Measurements from ENCODE around the gene TRNT1. TPM values are rescaled to one million over a fixed set of nuclear protein-coding genes. Genes with fewer than 3 reads are reported as not detected.
A peak's percentile ranks its signal among the peaks of the same experiment; 100 is the strongest.

Gene TRNT1
- 10 to 100 TPM; 29.5 to 32.4 TPM for total RNA-seq

DNA sequence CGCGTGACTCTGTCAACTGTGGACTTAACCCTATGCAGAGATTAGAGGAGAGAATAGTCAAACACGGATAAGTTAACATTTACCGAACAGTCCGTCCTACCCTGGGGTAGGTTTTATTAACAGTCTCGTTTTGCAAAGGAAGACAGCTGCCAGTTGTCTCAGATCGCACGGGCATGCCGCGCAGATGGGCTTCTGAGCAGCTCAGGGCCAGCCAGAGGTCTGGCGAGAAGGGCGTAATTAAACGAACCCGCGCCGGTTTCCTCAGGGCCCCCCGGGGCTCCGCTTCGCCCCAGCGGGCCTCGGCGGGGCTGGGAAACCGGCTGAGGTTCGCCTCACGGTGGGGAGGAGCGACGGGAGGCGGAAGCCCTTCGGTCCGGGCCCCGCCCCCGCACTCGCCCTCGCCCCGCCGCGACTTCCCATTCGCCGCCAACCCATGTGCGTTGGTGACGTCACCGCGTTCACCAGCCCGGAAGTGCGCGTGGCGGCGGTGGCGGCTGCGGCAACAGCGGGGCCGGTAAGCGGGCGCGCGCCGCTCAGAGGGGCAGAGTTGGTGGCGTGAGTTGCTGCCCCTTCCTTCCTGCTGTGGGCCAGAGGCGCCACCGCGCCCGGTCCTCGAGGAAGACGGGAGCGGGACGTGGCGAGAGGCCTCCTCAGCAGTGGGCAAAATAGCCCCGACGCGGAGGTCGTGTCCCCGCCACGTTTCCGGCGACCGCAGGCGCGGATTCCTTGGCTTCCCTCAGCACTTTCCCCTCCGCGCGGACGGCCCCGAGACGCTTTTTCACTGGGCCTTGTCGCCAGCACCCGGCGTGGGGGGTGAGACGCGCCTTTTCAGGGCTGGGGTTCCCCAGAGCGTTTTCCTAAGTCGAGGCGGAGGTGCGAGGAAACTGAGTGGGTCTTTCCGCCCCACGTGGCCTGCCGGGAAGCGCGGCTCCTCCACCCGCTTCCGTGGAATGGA lies at the start of gene TRNT1:
Gene TRNT1 (plus strand): TSS at position 464 of the 955 bp plus-strand sequence. CDS start 2,101 bp downstream, outside the sequence.
- ChIA-PET POLR2A (interaction anchor here (0.7 to 2.0 kb wide), 7 partner anchors 17 to 52 kb away, joined by 3 to 9 read pairs (median 4); partner anchors contain the start of genes CRBN and IL5RA), CTCF (interaction anchor here (0.7 to 0.9 kb wide), 2 partner anchors 45 to 46 kb away, joined by 3 to 4 read pairs; no protein-coding TSS in a partner anchor)
- DNase-seq = peak; percentile 96
- Mint-ChIP-seq H3K9me3 (no peaks in the 10 kb centered on the region), H3K27me3 (no peaks in the 10 kb centered on the region), H3K4me3 (peak within 1 kb of the TSS; percentile 94), H3K36me3 (ENCODE audit: low read depth) (peaks cover 35% of the 10 kb centered on the region), H3K27ac (peak within 1 kb of the TSS; percentile 89), H3K4me1 (peaks cover 39% of the 10 kb centered on the region)

DNA sequence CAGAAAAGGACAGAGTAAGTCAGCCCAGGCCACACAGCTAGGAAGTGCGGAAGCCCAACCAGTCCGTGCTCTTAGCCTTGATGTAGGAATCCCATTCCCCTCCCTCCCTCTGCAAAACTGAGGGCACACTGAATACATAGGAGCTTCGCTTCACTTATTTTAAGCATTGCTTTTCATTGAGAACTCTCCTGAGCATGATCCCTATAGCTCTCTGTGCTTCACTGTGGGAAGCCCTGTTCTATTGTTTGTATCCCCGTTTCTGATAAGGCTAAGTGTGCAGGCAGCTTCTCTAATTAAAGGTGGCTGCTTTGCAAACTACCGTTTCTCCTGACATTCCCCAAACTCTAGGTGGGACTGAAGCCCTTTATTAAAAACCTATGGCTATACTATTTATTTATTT lies 46.4 kb upstream of the TRNT1 start:
- no peak for DNase-seq
- H3K9me3 Mint-ChIP-seq = no peaks in the 10 kb centered on the region
- no peaks in the 10 kb centered on the region for H3K4me1 Mint-ChIP-seq
- CTCF ChIA-PET = no interaction called here
- H3K4me3 Mint-ChIP-seq = no peak overlapping the region
- POLR2A ChIA-PET = no interaction called here
- no peak overlapping the region for H3K27ac Mint-ChIP-seq
- H3K36me3 Mint-ChIP-seq (ENCODE audit: low read depth) = no peaks in the 10 kb centered on the region
- no peaks in the 10 kb centered on the region for H3K27me3 Mint-ChIP-seq

DNA sequence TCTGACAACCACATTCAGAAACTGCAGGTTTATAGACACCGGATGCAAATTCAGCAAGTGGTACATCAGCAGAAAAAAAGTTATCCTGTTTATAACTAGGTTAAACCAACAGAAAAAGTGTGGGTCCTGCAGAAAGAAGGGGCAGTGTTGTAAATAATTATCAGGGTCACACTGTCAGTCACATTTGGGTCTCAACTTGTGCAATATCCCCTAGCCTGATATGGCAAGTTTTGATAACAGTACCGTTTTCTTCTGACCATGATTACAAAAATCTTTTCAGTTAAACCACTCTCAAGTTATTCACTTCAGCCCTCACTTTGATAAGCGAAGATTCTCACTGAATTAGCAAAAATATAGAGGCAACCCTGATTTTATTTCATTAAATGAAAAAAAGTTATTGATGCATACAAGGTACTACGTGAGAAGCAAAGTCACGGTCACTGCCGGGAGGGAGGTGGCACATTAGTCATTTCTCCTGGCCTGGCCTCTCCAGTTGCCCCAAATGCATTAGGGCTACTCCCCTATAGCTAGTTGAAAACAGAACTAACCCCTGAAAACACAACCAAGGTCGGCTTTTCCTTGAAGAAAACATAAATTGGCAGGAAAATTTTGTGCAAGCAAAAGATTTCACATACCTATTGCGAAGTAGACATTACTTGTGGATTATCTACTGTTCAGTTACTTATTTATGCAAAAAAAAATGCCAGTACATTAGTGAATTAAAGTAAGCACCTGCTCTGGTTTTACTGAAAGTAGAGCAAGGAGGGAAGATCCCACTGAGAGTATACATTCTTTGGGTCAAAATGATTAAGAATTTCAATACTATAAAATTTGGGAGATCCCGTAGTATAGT lies 45.1 kb upstream of the TRNT1 start:
- no peaks in the 10 kb centered on the region for H3K9me3 Mint-ChIP-seq
- no peak overlapping the region for H3K4me3 Mint-ChIP-seq
- no peaks in the 10 kb centered on the region for H3K36me3 Mint-ChIP-seq (ENCODE audit: low read depth)
- no peaks in the 10 kb centered on the region for H3K4me1 Mint-ChIP-seq
- CTCF ChIA-PET = no interaction called here
- no peaks in the 10 kb centered on the region for H3K27me3 Mint-ChIP-seq
- DNase-seq = no peak
- no peak overlapping the region for H3K27ac Mint-ChIP-seq
- POLR2A ChIA-PET = no interaction called here

DNA sequence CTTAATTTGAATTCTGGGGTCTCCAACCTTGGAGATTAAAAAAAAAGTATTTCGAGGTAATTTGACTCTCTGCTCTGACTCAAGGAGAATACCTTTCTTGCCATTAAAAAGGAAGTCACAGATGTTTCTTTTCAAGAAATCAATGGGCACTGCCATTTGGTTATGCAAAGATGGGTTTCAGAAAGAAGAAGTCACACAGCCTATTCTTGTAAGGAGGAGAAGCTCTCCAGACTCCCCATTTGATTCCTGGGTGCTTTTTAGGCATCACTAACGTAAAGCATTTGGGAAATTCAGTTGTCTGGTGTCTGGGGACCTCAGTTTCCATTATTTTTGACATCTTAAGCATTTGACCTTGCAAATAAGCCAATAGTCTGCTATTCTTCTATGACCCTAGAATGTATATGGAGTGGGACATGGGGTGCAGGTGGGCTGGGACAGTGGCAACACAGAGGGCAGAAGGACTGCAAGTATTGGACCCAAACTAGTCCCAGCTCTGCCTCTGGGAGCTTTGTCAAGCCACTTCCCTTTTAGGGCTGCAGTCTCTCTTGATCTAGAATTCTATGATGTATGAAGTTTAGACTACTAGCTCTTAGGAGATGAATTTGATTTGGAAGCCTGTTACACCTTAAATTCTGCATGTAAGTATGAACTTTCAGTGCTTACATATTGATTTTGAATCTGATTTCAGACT lies 44.4 kb upstream of the TRNT1 start:
- no peaks in the 10 kb centered on the region for H3K4me1 Mint-ChIP-seq
- CTCF ChIA-PET = no interaction called here
- no peaks in the 10 kb centered on the region for H3K27me3 Mint-ChIP-seq
- DNase-seq = no peak
- no peak overlapping the region for H3K4me3 Mint-ChIP-seq
- POLR2A ChIA-PET = no interaction called here
- H3K27ac Mint-ChIP-seq = no peak overlapping the region
- H3K9me3 Mint-ChIP-seq = no peaks in the 10 kb centered on the region
- no peaks in the 10 kb centered on the region for H3K36me3 Mint-ChIP-seq (ENCODE audit: low read depth)

DNA sequence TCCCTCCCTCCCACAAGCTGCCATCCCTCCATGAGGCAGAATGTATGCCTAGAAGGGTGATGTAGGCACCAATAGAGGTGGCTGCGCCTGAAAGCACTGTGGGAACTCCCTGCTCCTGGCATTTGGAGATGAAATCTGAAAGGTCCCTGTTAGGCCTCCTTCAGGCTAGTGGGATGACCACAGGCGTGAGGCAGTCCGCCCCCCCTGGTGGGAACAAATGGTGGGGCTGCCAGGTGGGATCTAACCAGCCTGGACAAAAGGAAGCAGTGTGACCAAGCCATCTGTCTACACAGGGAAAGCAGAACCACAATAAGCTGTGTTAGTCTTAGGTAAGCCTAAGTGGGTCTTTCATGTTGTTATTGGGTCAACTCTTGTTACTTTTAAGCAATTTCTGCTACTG lies 41.9 kb upstream of the TRNT1 start:
- no peaks in the 10 kb centered on the region for H3K4me1 Mint-ChIP-seq
- H3K36me3 Mint-ChIP-seq (ENCODE audit: low read depth) = no peaks in the 10 kb centered on the region
- ChIA-PET POLR2A (no interaction called here), CTCF (no interaction called here)
- no peaks in the 10 kb centered on the region for H3K9me3 Mint-ChIP-seq
- H3K4me3 Mint-ChIP-seq = no peak overlapping the region
- no peak overlapping the region for H3K27ac Mint-ChIP-seq
- no peaks in the 10 kb centered on the region for H3K27me3 Mint-ChIP-seq
- no peak for DNase-seq

DNA sequence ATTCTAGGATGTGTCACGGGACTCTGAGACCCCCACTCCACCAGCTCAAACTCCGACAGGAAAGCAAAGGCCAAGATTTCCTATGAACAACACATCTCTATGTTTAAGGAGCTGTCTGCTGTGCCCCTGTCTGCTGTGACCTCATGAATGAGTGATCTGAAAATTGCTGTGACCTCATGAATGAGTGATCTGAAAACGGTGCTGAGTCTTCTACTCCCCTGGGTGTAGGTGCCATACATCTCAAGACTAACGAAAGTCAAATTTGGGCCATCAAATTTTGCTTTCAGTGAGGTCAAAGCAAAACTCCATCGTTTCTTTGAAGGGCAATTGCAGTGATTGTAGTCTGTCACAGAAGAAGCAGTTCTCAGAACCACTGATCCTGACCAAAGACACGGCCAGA lies 41.0 kb upstream of the TRNT1 start:
- CTCF ChIA-PET = no interaction called here
- no peak for DNase-seq
- Mint-ChIP-seq H3K27ac (no peak overlapping the region), H3K9me3 (no peaks in the 10 kb centered on the region), H3K4me1 (no peaks in the 10 kb centered on the region), H3K27me3 (no peaks in the 10 kb centered on the region), H3K36me3 (ENCODE audit: low read depth) (no peaks in the 10 kb centered on the region), H3K4me3 (no peak overlapping the region)
- POLR2A ChIA-PET = no interaction called here

DNA sequence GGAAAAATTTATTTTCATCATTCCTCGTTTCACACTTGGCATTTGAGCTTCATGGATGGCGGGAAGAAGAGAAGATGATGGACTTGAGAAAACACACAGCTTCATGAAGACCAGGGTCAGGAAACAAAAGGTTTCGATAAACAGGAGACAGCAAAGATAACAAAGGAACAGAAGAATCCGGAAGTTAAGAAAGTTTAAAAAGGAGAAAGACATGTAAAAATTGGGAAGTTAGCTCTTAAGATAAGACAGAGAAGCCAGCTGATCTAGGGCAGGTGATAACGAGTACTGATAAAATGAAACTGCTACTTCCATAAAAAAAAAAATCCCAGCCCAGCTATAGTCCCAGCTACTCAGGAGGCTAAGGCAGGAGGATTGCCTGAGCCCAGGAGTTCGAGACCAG lies 40.5 kb upstream of the TRNT1 start:
- no peak for DNase-seq
- Mint-ChIP-seq H3K9me3 (no peaks in the 10 kb centered on the region), H3K4me1 (no peaks in the 10 kb centered on the region), H3K36me3 (ENCODE audit: low read depth) (no peaks in the 10 kb centered on the region), H3K27me3 (no peaks in the 10 kb centered on the region), H3K4me3 (no peak overlapping the region), H3K27ac (no peak overlapping the region)
- CTCF ChIA-PET = no interaction called here
- POLR2A ChIA-PET = no interaction called here

DNA sequence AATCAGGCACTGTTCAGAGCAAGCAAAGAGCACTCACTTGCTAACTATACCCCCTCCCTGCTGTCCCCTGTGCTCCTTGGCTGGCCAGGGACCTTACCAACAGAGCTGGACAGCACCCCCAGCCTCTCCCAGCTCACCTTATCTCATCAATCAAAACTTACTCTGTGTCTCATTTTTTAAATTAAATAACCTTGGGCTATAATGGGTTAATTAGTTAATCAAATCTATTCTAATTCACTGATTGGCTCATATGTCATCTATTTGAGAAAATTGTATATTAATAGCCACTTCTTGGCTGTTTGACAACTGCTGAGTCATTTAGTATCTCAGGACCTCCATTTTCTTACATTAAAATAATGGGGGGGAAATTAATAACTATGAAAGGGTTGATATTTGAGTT lies 39.5 kb upstream of the TRNT1 start:
- ChIA-PET POLR2A (no interaction called here), CTCF (no interaction called here)
- Mint-ChIP-seq H3K36me3 (ENCODE audit: low read depth) (no peaks in the 10 kb centered on the region), H3K27ac (no peak overlapping the region), H3K4me3 (no peak overlapping the region), H3K27me3 (no peaks in the 10 kb centered on the region), H3K9me3 (no peaks in the 10 kb centered on the region), H3K4me1 (no peaks in the 10 kb centered on the region)
- DNase-seq = no peak

DNA sequence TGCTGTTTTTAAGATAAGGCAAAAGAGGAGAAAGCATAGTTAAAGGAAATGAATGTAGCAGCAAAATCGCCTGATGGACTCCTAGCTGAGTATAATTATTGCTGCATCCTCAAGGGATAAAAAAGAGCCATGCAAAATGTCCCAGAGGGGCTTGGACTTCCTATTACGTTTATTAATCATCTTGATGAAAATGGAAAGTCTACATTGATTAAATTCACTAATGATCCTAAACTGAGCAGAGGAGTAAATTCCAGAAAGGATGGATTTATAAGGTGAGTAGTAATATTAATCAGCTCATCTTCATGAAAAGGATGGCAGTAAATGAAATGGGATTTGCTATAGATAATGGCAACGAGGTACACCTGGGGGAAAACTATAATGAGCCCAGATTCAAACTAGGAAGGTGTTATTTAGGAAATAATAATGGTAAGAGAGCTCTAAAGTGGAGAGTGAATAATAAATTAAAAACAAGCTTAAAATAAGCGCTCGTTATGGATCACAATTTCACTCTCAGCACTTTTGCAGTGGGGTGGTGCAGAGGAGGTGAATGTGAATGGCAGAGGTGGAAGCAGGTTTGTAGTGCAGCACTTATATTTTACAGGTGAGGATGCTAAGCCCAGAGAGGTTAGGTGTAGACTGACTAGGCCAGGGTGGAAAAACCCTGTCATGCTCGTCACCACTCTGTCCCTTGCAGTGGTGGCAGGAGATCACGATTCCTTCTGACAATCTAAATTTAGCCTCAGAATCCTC lies 38.8 kb upstream of the TRNT1 start:
- no peaks in the 10 kb centered on the region for H3K4me1 Mint-ChIP-seq
- H3K36me3 Mint-ChIP-seq (ENCODE audit: low read depth) = no peaks in the 10 kb centered on the region
- H3K27ac Mint-ChIP-seq = no peak overlapping the region
- no peak for DNase-seq
- ChIA-PET CTCF (no interaction called here), POLR2A (no interaction called here)
- no peaks in the 10 kb centered on the region for H3K27me3 Mint-ChIP-seq
- no peak overlapping the region for H3K4me3 Mint-ChIP-seq
- H3K9me3 Mint-ChIP-seq = no peaks in the 10 kb centered on the region

DNA sequence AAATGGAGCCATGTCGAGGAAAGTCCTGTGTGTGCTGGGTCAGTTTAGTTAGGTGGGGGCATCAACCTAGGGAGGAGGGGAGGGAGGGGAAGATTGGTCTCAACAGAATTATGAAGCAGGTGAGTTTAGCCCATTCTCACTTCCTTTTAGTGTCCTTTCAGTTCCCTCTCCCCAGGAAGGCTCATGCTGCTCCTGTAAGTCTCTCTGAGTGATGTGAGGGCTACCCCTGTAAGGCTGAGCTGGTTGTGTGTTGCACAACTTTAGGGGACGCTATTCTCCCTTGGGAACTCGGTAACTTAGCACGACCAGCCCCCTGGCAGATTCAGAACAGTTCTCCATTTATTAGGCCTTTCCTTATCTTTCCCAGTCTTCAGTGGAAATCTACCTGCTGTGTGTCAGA lies 37.7 kb upstream of the TRNT1 start:
- Mint-ChIP-seq H3K27ac (no peak overlapping the region), H3K27me3 (no peaks in the 10 kb centered on the region), H3K4me3 (no peak overlapping the region), H3K9me3 (no peaks in the 10 kb centered on the region), H3K4me1 (no peaks in the 10 kb centered on the region), H3K36me3 (ENCODE audit: low read depth) (no peaks in the 10 kb centered on the region)
- ChIA-PET CTCF (no interaction called here), POLR2A (no interaction called here)
- DNase-seq = no peak

DNA sequence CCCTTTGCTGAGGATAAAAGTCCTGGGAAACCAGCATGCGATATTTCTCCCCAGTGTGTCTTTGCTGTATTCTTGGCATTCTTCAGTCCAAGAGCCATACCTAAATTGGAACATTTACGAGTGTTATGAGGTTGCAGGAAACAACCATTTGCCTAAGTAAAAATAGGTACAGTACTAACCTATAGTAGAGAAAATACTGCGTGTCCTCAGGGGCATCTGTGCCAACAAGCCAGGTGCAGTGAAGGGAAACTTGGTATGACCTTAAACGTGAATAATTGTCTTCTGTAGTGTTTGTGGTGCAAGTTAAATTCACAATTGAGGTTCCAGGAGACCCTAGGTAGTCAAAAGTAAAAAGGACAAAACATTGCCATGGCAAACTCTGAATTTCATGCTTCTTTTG lies 28.8 kb upstream of the TRNT1 start:
- Mint-ChIP-seq H3K9me3 (no peaks in the 10 kb centered on the region), H3K27ac (no peak overlapping the region), H3K4me1 (no peaks in the 10 kb centered on the region), H3K36me3 (ENCODE audit: low read depth) (no peaks in the 10 kb centered on the region), H3K4me3 (no peak overlapping the region), H3K27me3 (peaks cover 4% of the 10 kb centered on the region)
- CTCF ChIA-PET = no interaction called here
- POLR2A ChIA-PET = no interaction called here
- DNase-seq = no peak

DNA sequence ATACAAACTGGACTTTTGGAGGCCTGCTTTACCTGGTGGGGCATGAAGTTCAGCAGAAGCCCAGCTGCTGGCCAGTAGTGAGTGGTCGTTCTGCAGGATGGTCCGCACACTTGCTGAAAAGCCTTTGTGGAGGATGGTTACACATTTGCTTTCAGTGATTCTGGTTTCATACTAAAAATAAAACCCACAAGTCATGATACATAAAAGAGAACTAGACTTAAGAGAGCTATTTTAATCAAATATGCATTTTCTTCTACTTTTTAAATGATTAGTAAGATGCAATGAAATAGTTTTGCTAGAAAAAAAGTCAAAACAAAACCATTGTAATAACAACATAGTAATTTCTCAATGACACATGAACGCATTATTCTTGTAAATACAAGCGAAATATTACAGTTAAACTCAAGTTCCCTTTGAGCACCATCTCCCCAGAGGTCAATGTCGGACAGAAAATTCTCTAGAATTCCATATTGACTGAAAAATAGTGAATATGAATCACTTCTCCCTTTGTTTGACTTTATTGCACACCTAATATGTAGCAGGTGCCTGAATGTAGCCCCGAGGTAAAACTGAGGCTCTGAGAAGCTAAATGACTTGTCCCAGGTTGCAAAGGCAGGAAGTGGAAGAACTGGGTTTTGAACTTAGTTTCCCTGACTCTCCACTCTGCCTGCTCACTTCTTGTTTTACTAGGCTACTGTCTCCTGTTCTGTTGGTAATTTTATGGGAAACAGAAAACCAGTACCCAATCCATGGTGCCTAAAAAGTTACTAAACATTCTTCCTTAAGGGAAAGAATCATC lies 24.9 kb upstream of the TRNT1 start:
- H3K9me3 Mint-ChIP-seq = no peaks in the 10 kb centered on the region
- H3K4me3 Mint-ChIP-seq = no peak overlapping the region
- H3K27me3 Mint-ChIP-seq = peaks cover 8% of the 10 kb centered on the region
- H3K36me3 Mint-ChIP-seq (ENCODE audit: low read depth) = no peaks in the 10 kb centered on the region
- no peak overlapping the region for H3K27ac Mint-ChIP-seq
- no peaks in the 10 kb centered on the region for H3K4me1 Mint-ChIP-seq
- ChIA-PET CTCF (no interaction called here), POLR2A (no interaction called here)
- no peak for DNase-seq
